H54 (cell line): ENCODE measurements around the gene KDM2B.
A peak's percentile ranks its signal among the peaks of the same experiment; 100 is the strongest.

Source experiments
- DNase-seq: peaks from one replicate; pipeline ENCODE4 v3.0.0; 2011; ENCODE audit warnings: low spot score, mixed read lengths; ENCODE audit not compliant: insufficient read length
- FAIRE-seq: peaks from 3 replicates; lab custom pipeline; 2011; peaks lifted over from hg19 to GRCh38; lab: Jason Lieb, UNC
- POLR2A ChIP-seq: IDR thresholded peaks from 2 replicates; pipeline ENCODE4 v1.6.1; 2011; ENCODE audit warnings: low read depth, mild to moderate bottlenecking, low read length

Gene KDM2B

DNA sequence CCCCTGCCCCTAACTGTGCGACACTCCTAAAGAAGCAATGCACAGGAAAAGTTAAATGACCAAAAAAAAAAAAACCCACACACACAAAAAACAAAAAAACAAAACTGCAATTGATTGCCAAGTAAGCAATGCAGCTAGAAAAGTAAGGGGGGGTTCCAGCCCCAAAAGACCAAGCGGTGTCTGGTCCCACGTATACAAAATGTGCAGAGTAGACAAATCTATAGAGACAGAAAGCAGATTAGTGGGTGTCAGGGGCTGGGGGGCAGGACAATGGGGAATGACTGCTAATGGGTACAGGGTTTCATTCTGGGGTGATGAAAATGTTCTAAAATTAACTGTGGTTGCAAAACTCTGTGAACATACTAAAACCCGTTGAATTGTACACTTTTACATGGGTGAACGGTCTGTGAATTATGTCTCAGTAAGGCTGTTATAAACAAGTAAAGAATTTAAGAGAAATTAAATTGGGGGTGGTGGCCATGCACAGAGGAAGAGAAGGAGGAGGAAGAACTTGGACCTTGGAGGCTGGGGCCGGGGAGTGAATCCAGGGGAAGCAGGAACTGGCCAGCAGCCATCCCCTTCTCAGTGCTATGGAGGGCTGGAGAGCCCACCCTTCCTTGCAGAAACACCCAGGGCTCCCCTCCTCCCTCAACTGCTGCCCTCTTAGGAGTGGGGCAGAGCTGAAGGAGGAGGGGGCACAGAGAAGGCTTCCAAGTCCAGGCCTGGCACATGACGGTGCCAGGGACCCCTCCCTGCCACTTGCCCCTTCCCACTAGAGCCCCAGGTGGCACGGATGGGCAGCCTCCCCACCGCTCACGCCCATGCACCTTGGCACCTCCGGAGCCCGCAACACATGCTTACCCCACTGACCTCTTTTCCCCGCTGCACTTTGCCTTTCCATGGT, 45.4 kb downstream of the KDM2B start:
- DNase-seq: no peak
- no peak for FAIRE-seq
- TF ChIP-seq POLR2A: no peak

DNA sequence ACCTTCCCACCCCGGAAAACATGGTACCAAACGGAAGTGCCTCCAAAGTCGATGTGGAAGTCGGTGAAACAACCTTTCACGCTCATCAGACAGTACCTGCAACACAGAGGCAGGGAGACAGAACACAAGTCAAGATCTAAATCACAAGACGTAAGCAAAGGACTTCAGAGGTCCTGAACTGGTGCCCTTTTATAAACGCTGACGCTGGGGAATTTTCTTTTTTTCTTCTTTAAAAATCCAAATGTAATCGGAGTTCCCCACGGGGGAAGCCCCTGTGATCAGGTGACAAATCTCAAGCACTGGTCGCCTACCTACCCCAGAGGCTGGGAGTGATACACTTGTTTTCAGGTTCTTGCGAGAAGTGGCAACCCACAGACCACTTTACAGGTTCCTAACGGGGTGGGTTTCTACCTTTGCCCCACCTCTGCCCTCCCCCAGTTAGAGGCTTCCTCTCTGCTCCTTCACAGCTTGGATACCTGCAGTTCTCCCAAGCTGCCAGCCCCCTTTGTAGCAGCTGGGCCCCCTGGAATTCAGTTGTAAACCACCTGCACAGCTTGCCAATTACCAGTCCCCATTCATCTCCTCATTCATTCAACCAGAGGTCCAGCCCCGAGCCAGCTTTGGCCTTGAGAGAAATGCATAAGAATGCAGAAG, 46.2 kb downstream of the KDM2B start:
- DNase-seq (no peak), FAIRE-seq (no peak)
- TF ChIP-seq POLR2A: no peak

DNA sequence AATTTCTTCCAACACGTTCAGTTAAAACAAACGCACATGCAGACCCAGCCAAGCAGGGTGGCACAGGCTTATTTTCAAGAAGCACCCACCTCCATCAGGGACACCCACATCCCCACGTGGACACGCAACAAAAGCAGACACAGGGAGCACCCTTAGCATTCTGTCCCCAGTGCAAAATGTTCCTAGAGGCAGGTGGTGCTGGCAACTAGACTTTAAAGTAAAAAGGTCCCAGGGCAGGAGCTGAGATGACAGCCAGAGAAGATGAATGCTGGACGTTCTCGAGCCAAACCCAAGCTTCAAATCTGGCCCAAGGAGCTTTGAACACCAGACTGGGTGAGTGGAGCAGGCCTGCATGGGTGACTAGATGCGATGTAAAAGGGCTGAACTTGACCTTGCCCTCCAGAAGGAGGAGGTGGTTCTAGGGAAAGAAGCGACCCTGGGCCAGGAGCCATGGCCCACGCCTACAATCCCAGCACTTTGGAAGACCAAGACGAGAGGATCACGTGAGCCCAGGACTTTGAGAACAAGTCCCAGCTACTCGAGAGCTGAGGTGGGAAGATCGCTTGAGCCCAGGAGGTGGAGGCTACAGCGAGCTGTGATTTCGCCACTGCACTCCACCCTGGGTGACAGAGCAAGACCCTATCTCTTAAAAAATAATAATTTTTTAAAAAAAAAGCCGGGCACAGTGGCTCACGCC, 47.3 kb downstream of the KDM2B start:
- DNase-seq (no peak), FAIRE-seq (no peak)
- TF ChIP-seq POLR2A: no peak

GRCh38 chr12:121532503-121533393, 48.1 kb downstream of the KDM2B start:
- FAIRE-seq (no peak), DNase-seq (no peak)
- TF ChIP-seq POLR2A: no peak

GRCh38 chr12:121531356-121531750, 49.5 kb downstream of the KDM2B start:
- TF ChIP-seq POLR2A: no peak
- no peak for FAIRE-seq
- no peak for DNase-seq

DNA sequence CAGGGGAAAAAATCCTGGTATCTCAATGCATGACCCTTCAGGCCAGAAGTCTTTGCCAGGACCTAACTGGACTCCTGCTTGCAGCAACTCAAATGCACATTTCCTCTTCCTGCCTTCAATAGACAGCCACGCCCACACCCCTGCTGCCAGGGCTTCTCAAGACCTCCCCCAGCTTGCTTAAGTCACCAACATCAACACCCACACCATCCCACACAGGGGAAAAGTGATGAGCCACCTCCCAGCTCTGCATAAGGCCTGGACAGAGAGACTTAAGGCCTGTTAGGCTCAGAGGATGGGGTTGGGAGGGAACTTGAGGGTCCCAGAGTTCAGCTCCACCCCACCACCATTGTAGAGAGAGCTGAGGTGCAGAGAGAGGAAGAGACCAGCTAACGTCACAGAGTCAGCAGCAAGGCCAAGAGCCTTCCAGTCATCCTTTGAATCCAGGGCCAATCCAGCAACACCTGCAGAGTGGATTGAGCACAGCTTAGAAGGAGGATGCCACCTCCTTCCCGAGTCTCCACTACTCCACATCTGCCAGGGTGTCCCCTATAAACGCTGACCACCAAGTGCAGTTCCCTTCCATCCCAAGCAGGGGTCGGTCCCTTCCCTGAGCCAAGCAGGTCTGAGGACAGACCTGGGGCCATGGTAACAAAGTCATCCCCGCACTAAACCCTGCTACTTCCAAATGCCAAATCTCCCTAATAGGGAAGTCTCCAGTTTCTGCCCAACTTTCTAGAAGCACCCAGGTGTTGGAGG, 50.0 kb downstream of the KDM2B start:
- TF ChIP-seq POLR2A: no peak
- FAIRE-seq (peak; percentile 94), DNase-seq (peak; percentile 92)

DNA sequence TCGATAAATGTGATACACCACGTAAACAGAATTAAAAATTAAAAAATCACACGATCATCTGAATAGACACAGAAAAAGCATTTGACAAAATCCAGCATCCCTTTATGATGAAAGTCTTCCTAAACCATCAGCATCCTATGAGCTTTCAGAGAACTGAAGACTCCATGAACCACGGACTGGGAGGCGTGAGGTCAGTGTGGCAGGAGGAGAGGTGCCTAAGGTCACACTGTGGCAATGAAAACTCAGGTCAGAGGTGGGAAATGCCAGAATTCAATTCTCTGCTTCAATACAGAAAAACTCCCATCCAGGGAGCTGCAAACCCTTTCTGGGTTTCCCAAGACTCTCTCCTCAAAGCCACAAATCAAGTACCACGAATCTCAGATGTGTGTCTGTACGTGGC, 51.6 kb downstream of the KDM2B start:
- TF ChIP-seq POLR2A: no peak
- DNase-seq: no peak
- FAIRE-seq: no peak

GRCh38 chr12:121525411-121525810, 55.4 kb downstream of the KDM2B start:
- no peak for DNase-seq
- TF ChIP-seq POLR2A: no peak

DNA sequence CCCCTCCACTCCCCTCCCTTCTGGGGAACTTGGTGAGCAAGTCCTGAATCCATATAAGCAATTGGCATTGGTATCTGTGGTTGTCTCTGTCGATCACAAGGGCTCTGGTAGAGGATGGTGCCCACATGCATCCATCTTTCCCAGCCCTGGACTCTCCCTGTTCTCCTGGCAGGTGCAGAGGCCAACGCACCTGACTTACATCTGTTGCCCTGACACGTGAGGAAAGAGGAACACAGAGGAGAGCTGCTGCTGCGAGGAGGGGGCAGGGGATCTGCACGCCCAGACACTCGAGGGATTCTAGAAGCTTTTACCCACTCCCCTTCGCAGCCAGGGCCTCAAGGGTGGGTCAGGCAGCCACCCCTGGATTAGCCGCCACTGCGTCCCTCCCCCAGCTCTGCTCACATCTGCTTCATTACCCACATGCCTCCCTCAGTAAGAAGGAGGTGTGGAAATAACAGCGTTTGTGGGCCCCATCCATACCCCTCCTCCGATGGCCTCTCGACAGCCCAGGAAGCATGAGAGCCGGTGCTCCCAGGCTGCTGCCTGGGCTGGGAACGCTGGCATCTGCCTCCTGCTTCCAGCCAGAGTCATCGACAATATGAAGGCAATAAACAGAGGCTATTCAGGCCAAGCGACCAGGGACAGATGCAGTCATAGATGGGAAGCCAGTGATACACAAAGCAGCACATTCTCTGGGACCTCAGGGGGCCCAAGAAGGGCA, 56.5 kb downstream of the KDM2B start:
- DNase-seq (no peak), FAIRE-seq (no peak)
- no peak for TF ChIP-seq POLR2A

More at GRCh38 chr12:121525411-121525810, 55.4 kb downstream of the KDM2B start:
- no peak for FAIRE-seq

- no peak for FAIRE-seq
- TF ChIP-seq POLR2A: no peak
- DNase-seq: no peak
Observed at GRCh38 chr12:121523741-121524140, 57.1 kb downstream of the KDM2B start.

- no peak for DNase-seq
- TF ChIP-seq POLR2A: no peak
- FAIRE-seq: no peak
Observed at GRCh38 chr12:121522971-121523370, 57.9 kb downstream of the KDM2B start.

- no peak for TF ChIP-seq POLR2A
- no peak for FAIRE-seq
- no peak for DNase-seq
Observed at GRCh38 chr12:121520586-121521086, 60.2 kb downstream of the KDM2B start.
